Stomach (tissue), 4 donors: Measurements from ENCODE around the gene BACE2.

Source experiments
- POLR2AphosphoS5 ChIP-seq, 3 donors: sonication (generic); formaldehyde crosslinking; IDR thresholded peaks; one replicate each; pipeline ENCODE4 v1.6.1; 2016; ENCODE audit warnings: antibody characterized with exemption in 3 of 3
- TF ChIP-seq, protein P1 (sequence below), 7 experiments: fragments of 450-650 bp in 4 of 7; fragments of 200-600 bp in 3 of 7; sonication (generic) in 3 of 7; IDR thresholded peaks; one replicate each; pipeline ENCODE4 v1.5.1; 2016 to 2019; ENCODE audit warnings: antibody characterized with exemption in 7 of 7, control low read depth in 2 of 7, mild to moderate bottlenecking in 1 of 7

DNA sequence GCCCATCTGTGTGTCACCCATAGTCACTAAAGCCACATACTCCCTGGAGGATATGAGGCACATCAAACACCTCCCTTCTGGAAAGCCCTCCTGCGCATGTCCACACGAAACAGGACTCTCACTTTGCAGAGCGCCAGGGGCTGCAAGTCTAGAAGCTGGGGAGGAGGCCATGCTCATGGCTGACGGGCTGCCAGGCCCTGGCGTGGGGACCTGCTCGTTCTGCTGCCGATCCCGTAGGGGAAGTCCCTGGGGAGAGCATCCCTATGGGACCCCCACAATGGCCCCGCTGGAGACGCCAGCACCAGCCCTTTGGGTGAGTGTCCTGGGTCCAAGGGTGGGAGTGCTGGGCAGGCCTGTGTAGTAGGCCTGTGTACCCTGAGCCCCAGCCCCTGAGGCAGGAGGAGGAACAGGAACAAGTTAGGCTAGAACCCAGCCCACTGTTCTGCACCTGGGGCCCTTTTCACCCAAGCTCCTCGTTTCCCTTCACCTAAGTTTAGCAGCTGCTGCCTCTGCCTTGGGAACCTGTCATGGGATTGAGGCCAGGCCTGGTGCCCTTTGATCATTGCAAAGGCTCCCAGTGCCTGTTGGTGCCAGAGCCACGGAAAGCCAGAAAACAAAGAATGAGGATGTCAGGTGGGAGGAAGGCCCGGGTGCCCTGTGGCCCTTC is 158.6 kb downstream of the BACE2 start:
- no peak for TF ChIP-seq POLR2AphosphoS5 (IDR thresholded peaks at IDR 0.05)
- TF ChIP-seq, protein P1, sequence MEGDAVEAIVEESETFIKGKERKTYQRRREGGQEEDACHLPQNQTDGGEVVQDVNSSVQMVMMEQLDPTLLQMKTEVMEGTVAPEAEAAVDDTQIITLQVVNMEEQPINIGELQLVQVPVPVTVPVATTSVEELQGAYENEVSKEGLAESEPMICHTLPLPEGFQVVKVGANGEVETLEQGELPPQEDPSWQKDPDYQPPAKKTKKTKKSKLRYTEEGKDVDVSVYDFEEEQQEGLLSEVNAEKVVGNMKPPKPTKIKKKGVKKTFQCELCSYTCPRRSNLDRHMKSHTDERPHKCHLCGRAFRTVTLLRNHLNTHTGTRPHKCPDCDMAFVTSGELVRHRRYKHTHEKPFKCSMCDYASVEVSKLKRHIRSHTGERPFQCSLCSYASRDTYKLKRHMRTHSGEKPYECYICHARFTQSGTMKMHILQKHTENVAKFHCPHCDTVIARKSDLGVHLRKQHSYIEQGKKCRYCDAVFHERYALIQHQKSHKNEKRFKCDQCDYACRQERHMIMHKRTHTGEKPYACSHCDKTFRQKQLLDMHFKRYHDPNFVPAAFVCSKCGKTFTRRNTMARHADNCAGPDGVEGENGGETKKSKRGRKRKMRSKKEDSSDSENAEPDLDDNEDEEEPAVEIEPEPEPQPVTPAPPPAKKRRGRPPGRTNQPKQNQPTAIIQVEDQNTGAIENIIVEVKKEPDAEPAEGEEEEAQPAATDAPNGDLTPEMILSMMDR (IDR thresholded peaks at IDR 0.05): no peak
